GM13976 (cell line): ENCODE results near the gene PIGO.

Experiments
- DNase-seq: peaks from one replicate; pipeline ENCODE4 v3.0.0; 2012; ENCODE audit warnings: low spot score
- in situ Hi-C: fragments of 300-500 bp; cut with MboI; formaldehyde crosslinking; loops from one replicate; pipeline ENCODE4 v1.12.0; 2022; ENCODE audit warnings: low sequenced_read_pairs, mixed read lengths, inconsistent platforms; ENCODE audit not compliant: unreplicated experiment
- TF ChIP-seq, protein P1 (sequence below): IDR thresholded peaks from 2 replicates; pipeline ENCODE4 v1.5.1; 2012; ENCODE audit warnings: borderline replicate concordance, mild to moderate bottlenecking; ENCODE audit not compliant: insufficient read depth; ENCODE audit errors: extremely low read depth, missing control alignments, control extremely low read depth

Gene PIGO

GRCh38 chr9:35096035-35096849 is at the start of gene PIGO:
Gene PIGO (minus strand): TSS chr9:35096591. CDS start chr9:35095565, 1,026 bp downstream.
- in situ Hi-C loops = no loop called here
- TF ChIP-seq, protein P1, sequence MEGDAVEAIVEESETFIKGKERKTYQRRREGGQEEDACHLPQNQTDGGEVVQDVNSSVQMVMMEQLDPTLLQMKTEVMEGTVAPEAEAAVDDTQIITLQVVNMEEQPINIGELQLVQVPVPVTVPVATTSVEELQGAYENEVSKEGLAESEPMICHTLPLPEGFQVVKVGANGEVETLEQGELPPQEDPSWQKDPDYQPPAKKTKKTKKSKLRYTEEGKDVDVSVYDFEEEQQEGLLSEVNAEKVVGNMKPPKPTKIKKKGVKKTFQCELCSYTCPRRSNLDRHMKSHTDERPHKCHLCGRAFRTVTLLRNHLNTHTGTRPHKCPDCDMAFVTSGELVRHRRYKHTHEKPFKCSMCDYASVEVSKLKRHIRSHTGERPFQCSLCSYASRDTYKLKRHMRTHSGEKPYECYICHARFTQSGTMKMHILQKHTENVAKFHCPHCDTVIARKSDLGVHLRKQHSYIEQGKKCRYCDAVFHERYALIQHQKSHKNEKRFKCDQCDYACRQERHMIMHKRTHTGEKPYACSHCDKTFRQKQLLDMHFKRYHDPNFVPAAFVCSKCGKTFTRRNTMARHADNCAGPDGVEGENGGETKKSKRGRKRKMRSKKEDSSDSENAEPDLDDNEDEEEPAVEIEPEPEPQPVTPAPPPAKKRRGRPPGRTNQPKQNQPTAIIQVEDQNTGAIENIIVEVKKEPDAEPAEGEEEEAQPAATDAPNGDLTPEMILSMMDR = peak; percentile 96
- peak; percentile 91 for DNase-seq

GRCh38 chr9:35142037-35142436 is 45.6 kb upstream of the PIGO start:
- no peak for DNase-seq
- TF ChIP-seq, protein P1 = no peak
- in situ Hi-C loops = no loop called here

GRCh38 chr9:35140093-35140492 is 43.7 kb upstream of the PIGO start:
- no peak for DNase-seq
- TF ChIP-seq, protein P1 = no peak
- in situ Hi-C loops = no loop called here

- in situ Hi-C loops = no loop called here
- no peak for DNase-seq
- TF ChIP-seq, protein P1 = no peak
Measured at GRCh38 chr9:35136866-35137265, 40.5 kb upstream of the PIGO start.

DNA sequence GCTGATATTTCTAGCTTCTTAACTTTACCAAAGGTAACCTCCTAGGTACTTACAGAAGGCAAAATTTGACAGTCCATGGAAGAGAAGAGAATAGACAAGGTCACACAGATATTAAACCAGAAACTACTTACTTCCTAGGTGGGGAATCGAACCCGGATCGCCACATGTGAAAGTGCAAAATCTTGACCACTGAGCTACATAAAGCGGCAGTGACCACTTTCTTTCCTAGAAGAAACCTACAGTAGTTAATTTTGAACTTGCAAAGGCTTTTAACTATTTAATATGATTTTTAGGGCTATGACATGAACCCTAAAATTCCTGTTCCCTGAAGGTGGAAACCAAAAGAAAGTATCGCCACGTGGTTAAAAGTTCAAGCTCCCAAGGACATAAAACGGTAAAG is 39.6 kb upstream of the PIGO start:
- DNase-seq = no peak
- in situ Hi-C loops = no loop called here
- TF ChIP-seq, protein P1 = no peak

DNA sequence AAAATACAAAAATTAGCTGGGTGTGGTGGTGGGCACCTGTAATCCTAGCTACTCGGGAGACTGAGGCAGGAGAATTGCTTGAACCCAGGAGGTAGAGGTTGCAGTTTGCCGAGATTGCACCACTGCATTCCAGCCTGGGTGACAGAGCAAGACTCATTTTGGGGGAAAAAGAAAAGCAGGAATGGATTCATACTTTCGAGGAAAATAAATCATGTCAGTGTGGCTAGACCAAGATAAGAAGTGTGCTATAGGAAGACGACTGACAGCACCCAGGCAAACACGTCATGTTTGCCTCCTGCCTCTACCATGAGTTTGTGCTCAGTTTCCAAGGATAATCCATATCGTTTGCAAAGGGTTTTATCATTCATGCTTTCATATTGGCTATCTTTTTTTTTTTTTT is 38.5 kb upstream of the PIGO start:
- in situ Hi-C loops = no loop called here
- TF ChIP-seq, protein P1 = no peak
- DNase-seq = no peak
